Measurements from ENCODE around the gene ZNF592. TPM values are rescaled to one million over a fixed set of nuclear protein-coding genes. Genes with fewer than 3 reads are reported as not detected.

Gene ZNF592
- total and polyA plus RNA-seq, 2 of the 13 experiments (the other 11 are each of a cell fraction or from before 2014, with no cell fraction given), result 8.2 to 9.8 TPM

DNA sequence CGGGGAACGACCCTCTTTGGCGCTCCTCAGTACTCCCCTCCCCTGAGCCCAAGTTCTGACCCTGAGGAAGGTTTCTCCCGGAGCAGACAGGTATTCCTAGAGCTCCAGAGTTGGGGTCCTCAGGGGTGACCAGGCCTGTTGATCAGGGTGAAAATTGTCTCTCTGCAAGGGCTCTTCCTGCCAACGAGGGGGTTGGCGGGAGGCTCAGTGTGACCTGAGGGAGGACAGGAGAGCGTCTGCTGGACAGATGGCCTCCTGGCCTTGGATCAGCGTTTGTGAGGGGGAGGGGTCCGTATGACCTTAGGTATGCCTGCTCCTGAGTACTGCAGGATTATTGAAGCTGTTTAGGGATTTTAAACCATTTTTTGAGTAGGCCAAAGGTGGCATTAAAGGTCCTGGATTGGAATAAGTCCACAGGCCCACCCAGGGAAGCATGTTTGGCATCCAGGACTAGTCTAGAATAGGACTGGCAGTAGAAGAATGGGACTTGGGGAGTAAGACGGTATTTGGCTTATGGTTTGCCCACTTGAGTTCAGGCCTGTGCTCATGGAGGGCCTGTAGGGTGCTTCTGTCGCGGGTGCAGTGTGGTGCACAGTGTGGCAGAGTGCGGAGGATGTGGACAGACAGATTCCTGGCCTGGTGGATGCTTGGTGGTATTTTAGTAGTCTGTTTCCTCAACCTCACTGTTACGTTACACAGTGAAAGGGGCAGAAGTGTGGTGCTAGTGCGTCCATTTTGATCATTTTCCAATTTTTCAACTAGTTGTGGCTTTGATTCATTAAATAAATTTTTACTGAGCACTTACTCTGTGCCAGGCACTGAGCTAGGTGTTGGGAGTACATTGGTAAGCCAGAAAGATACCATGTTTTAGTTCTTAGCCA, 959 bp downstream of the ZNF592 start (continued):
- TF ChIP-seq, protein P1, sequence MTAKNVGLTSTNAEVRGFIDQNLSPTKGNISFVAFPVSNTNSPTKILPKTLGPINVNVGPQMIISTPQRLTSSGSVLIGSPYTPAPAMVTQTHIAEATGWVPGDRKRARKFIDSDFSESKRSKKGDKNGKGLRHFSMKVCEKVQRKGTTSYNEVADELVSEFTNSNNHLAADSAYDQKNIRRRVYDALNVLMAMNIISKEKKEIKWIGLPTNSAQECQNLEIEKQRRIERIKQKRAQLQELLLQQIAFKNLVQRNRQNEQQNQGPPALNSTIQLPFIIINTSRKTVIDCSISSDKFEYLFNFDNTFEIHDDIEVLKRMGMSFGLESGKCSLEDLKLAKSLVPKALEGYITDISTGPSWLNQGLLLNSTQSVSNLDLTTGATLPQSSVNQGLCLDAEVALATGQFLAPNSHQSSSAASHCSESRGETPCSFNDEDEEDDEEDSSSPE (CRISPR knock-in tag; IDR thresholded peaks at IDR 0.05), result peak; percentile 67; the same call in 1 of the 2 replicates
- 0 out of 2 replicates have a peak, but pooled peaks have one; percentile 19 for TF ChIP-seq ZNF430 (CRISPR knock-in tag; IDR thresholded peaks at IDR 0.05)
- TF ChIP-seq ZSCAN25 (CRISPR knock-in tag; IDR thresholded peaks at IDR 0.05), result no peak
- TF ChIP-seq, protein P2, sequence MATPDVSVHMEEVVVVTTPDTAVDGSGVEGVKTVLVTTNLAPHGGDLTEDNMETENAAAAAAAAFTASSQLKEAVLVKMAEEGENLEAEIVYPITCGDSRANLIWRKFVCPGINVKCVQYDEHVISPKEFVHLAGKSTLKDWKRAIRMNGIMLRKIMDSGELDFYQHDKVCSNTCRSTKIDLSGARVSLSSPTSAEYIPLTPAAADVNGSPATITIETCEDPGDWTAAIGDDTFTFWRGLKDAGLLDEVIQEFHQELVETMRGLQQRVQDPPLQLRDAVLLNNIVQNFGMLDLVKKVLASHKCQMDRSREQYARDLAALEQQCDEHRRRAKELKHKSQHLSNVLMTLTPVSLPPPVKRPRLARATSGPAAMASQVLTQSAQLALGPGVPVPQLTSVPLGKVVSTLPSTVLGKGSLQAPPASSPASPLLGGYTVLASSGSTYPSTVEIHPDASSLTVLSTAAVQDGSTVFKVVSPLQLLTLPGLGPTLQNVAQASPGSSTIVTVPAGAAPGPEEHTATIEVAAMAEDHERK (CRISPR knock-in tag; IDR thresholded peaks at IDR 0.05; ENCODE audit: low read depth), result no peak
- TF ChIP-seq ZNF790 (CRISPR knock-in tag; IDR thresholded peaks at IDR 0.05; ENCODE audit: borderline replicate concordance), result no peak; the same call in 1 of the 2 replicates
- TF ChIP-seq FOXC1 (CRISPR knock-in tag; IDR thresholded peaks at IDR 0.05; ENCODE audit: borderline replicate concordance), result no peak
- TF ChIP-seq, protein P3, sequence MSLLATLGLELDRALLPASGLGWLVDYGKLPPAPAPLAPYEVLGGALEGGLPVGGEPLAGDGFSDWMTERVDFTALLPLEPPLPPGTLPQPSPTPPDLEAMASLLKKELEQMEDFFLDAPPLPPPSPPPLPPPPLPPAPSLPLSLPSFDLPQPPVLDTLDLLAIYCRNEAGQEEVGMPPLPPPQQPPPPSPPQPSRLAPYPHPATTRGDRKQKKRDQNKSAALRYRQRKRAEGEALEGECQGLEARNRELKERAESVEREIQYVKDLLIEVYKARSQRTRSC (CRISPR knock-in tag; IDR thresholded peaks at IDR 0.05; ENCODE audit: low read depth), result no peak
- TF ChIP-seq CBX5 (CRISPR knock-in tag; IDR thresholded peaks at IDR 0.05; ENCODE audit: borderline replicate concordance), result no peak
- no peak for TF ChIP-seq SRF (IDR thresholded peaks at IDR 0.05; ENCODE audit: low read depth, low read length)
- TF ChIP-seq ZNF569 (CRISPR knock-in tag; IDR thresholded peaks at IDR 0.05; ENCODE audit: borderline replicate concordance), result no peak
- no peak for TF ChIP-seq ZC3H4 (CRISPR knock-in tag; IDR thresholded peaks at IDR 0.05; ENCODE audit: borderline replicate concordance)
- 0 out of 2 replicates have a peak, but pooled peaks have one; percentile 26 for TF ChIP-seq ZFP36L1 (CRISPR knock-in tag; IDR thresholded peaks at IDR 0.05)
- TF ChIP-seq, protein P4, sequence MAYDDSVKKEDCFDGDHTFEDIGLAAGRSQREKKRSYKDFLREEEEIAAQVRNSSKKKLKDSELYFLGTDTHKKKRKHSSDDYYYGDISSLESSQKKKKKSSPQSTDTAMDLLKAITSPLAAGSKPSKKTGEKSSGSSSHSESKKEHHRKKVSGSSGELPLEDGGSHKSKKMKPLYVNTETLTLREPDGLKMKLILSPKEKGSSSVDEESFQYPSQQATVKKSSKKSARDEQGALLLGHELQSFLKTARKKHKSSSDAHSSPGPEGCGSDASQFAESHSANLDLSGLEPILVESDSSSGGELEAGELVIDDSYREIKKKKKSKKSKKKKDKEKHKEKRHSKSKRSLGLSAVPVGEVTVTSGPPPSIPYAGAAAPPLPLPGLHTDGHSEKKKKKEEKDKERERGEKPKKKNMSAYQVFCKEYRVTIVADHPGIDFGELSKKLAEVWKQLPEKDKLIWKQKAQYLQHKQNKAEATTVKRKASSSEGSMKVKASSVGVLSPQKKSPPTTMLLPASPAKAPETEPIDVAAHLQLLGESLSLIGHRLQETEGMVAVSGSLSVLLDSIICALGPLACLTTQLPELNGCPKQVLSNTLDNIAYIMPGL (CRISPR knock-in tag; IDR thresholded peaks at IDR 0.05; ENCODE audit: borderline replicate concordance in 1 of 2, low read depth in 1 of 2), result peak; percentile 45 to 65; a peak in 2 of 4 replicates
- TF ChIP-seq, protein P5, sequence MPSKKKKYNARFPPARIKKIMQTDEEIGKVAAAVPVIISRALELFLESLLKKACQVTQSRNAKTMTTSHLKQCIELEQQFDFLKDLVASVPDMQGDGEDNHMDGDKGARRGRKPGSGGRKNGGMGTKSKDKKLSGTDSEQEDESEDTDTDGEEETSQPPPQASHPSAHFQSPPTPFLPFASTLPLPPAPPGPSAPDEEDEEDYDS (CRISPR knock-in tag; IDR thresholded peaks at IDR 0.05), result no peak
- TF ChIP-seq, protein P6, sequence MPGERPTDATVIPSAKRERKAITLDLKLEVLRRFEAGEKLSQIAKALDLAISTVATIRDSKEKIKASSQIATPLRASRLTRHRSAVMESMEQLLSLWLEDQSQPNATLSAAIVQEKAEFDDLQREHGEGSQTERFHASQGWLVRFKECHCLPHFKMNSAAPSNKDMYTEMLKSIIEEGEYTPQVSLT (CRISPR knock-in tag; IDR thresholded peaks at IDR 0.05; ENCODE audit: borderline replicate concordance, low read depth), result no peak
- no peak for TF ChIP-seq PLRG1 (conservative IDR thresholded peaks at IDR 0.05)
- no peak for TF ChIP-seq ATF7-NPFF (CRISPR knock-in tag; IDR thresholded peaks at IDR 0.05; ENCODE audit: low read depth)
- TF ChIP-seq, protein P7, sequence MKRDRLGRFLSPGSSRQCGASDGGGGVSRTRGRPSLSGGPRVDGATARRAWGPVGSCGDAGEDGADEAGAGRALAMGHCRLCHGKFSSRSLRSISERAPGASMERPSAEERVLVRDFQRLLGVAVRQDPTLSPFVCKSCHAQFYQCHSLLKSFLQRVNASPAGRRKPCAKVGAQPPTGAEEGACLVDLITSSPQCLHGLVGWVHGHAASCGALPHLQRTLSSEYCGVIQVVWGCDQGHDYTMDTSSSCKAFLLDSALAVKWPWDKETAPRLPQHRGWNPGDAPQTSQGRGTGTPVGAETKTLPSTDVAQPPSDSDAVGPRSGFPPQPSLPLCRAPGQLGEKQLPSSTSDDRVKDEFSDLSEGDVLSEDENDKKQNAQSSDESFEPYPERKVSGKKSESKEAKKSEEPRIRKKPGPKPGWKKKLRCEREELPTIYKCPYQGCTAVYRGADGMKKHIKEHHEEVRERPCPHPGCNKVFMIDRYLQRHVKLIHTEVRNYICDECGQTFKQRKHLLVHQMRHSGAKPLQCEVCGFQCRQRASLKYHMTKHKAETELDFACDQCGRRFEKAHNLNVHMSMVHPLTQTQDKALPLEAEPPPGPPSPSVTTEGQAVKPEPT (CRISPR knock-in tag; IDR thresholded peaks at IDR 0.05; ENCODE audit: low read depth), result no peak
- TF ChIP-seq YEATS4 (CRISPR knock-in tag; IDR thresholded peaks at IDR 0.05; ENCODE audit: borderline replicate concordance), result no peak
